ENCODE data around the gene EBF4.

- TF ChIP-seq POLR2A (IDR thresholded peaks at IDR 0.05; ENCODE audit: low read length): no peak
- no peak for TF ChIP-seq GATA1 (IDR thresholded peaks at IDR 0.05; ENCODE audit: low read depth, low read length)
Observed at GRCh38 chr20:2734899-2735298, 42.3 kb downstream of the EBF4 start.
